ENCODE measurements around the gene VASN. TPM values are rescaled to one million over a fixed set of nuclear protein-coding genes. Genes with fewer than 3 reads are reported as not detected.

Gene VASN
- total RNA-seq, 2 donors from 2014 or later = 2.2 to 4.8 TPM

- DNase-seq (no peak), ATAC-seq (no peak)
- intact Hi-C loops (cut with DNase I, micrococcal nuclease) = no loop called here
Observed at GRCh38 chr16:4378999-4379690, 7.5 kb downstream of the VASN start.

GRCh38 chr16:4380119-4381063 lies 8.7 kb downstream of the VASN start:
- ATAC-seq (no peak), DNase-seq (no peak)
- intact Hi-C loops (cut with DNase I, micrococcal nuclease) = no loop called here

GRCh38 chr16:4381072-4381934 lies 9.7 kb downstream of the VASN start:
- ATAC-seq (no peak), DNase-seq (no peak)
- intact Hi-C loops (cut with DNase I, micrococcal nuclease) = no loop called here

GRCh38 chr16:4381935-4382794 lies 10.5 kb downstream of the VASN start:
- no peak for DNase-seq
- no peak for ATAC-seq
- intact Hi-C loops (cut with DNase I, micrococcal nuclease) = no loop called here

- no peak for DNase-seq
- intact Hi-C loops (cut with DNase I, micrococcal nuclease) = no loop called here
- ATAC-seq = no peak
Observed at GRCh38 chr16:4382795-4383357, 11.2 kb downstream of the VASN start.

GRCh38 chr16:4383591-4384444 lies 12.2 kb downstream of the VASN start:
- ATAC-seq = no peak
- no peak for DNase-seq
- intact Hi-C loops (cut with DNase I, micrococcal nuclease) = no loop called here

- ATAC-seq = no peak
- intact Hi-C loops (cut with DNase I, micrococcal nuclease) = no loop called here
Observed at GRCh38 chr16:4384509-4384942, 12.9 kb downstream of the VASN start.

GRCh38 chr16:4385066-4385788 lies 13.6 kb downstream of the VASN start:
- DNase-seq (no peak), ATAC-seq (no peak)
- intact Hi-C loops (cut with DNase I, micrococcal nuclease) = no loop called here

More at GRCh38 chr16:4384509-4384942, 12.9 kb downstream of the VASN start:
- DNase-seq = no peak

- no peak for DNase-seq
- intact Hi-C loops (cut with DNase I, micrococcal nuclease) = no loop called here
- no peak for ATAC-seq
Observed at GRCh38 chr16:4385789-4386450, 14.3 kb downstream of the VASN start.

GRCh38 chr16:4386451-4386805 lies 14.8 kb downstream of the VASN start:
- intact Hi-C loops (cut with DNase I, micrococcal nuclease) = no loop called here
- ATAC-seq = no peak
- DNase-seq = no peak

GRCh38 chr16:4386951-4387565 lies 15.4 kb downstream of the VASN start:
- DNase-seq (no peak), ATAC-seq (no peak)
- intact Hi-C loops (cut with DNase I, micrococcal nuclease) = no loop called here

- DNase-seq (no peak), ATAC-seq (no peak)
- intact Hi-C loops (cut with DNase I, micrococcal nuclease) = no loop called here
Observed at GRCh38 chr16:4387781-4388180, 16.1 kb downstream of the VASN start.

- ATAC-seq (no peak), DNase-seq (no peak)
- intact Hi-C loops (cut with DNase I, micrococcal nuclease) = no loop called here
Observed at GRCh38 chr16:4388271-4389021, 16.8 kb downstream of the VASN start.

- ATAC-seq (no peak), DNase-seq (no peak)
- intact Hi-C loops (cut with DNase I, micrococcal nuclease) = no loop called here
Observed at GRCh38 chr16:4389051-4389955, 17.7 kb downstream of the VASN start.

All from left colon (tissue), 2 donors.